ENCODE data around the gene BOLA2B.
"Not testable (repeated sequence)": the region's sequence is repeated elsewhere in the genome, so short reads cannot be mapped to it uniquely, and the experiment has no call there.

Gene BOLA2B

GRCh38 chr16:30183233-30184095 is 10.0 kb downstream of the BOLA2B start, which contains the start of gene CORO1A:
CORO1A (plus strand) TSS chr16:30183602; CDS start chr16:30185210, 1,608 bp downstream.
- no peak for TF ChIP-seq CTCF (IDR thresholded peaks at IDR 0.05; ENCODE audit: low read depth, low read length, missing control alignments)
- DNase-seq (ENCODE audit: low read depth) = no peak
- peak within 1 kb of the TSS; percentile 90 for H3K4me3 ChIP-seq (ENCODE audit: low read depth, low read length)

- no peak for DNase-seq (ENCODE audit: low read depth)
- no peak for TF ChIP-seq CTCF (IDR thresholded peaks at IDR 0.05; ENCODE audit: low read depth, low read length, missing control alignments)
- H3K4me3 ChIP-seq (ENCODE audit: low read depth, low read length) = no peak overlapping the region
Measured at GRCh38 chr16:30180741-30181140, 12.7 kb downstream of the BOLA2B start.

GRCh38 chr16:30179931-30180330 is 13.5 kb downstream of the BOLA2B start:
- no peak for DNase-seq (ENCODE audit: low read depth)
- TF ChIP-seq CTCF (IDR thresholded peaks at IDR 0.05; ENCODE audit: low read depth, low read length, missing control alignments) = no peak
- no peak overlapping the region for H3K4me3 ChIP-seq (ENCODE audit: low read depth, low read length)

GRCh38 chr16:30179195-30179594 is 14.3 kb downstream of the BOLA2B start:
- TF ChIP-seq CTCF (IDR thresholded peaks at IDR 0.05; ENCODE audit: low read depth, low read length, missing control alignments) = no peak
- no peak overlapping the region for H3K4me3 ChIP-seq (ENCODE audit: low read depth, low read length)
- DNase-seq (ENCODE audit: low read depth) = no peak

GRCh38 chr16:30176876-30177275 is 16.6 kb downstream of the BOLA2B start:
- not testable (repeated sequence) for H3K4me3 ChIP-seq (ENCODE audit: low read depth, low read length); DNase-seq (ENCODE audit: low read depth)

GRCh38 chr16:30173054-30173453 is 20.4 kb downstream of the BOLA2B start:
- no peak for DNase-seq (ENCODE audit: low read depth)
- no peak for TF ChIP-seq CTCF (IDR thresholded peaks at IDR 0.05; ENCODE audit: low read depth, low read length, missing control alignments)
- no peak overlapping the region for H3K4me3 ChIP-seq (ENCODE audit: low read depth, low read length)

GRCh38 chr16:30170145-30170544 is 23.3 kb downstream of the BOLA2B start:
- not testable (repeated sequence) for H3K4me3 ChIP-seq (ENCODE audit: low read depth, low read length); DNase-seq (ENCODE audit: low read depth)

- DNase-seq (ENCODE audit: low read depth); H3K4me3 ChIP-seq (ENCODE audit: low read depth, low read length): not testable (repeated sequence)
Measured at GRCh38 chr16:30169416-30169815, 24.1 kb downstream of the BOLA2B start.

GRCh38 chr16:30168746-30169145 is 24.7 kb downstream of the BOLA2B start:
- H3K4me3 ChIP-seq (ENCODE audit: low read depth, low read length); DNase-seq (ENCODE audit: low read depth): not testable (repeated sequence)
